GM23248 (cell line): Measurements from ENCODE around the gene IGSF22.

ENCODE experiments used
- EZH2 ChIP-seq: fragments of 200-600 bp; sonication (generic); IDR thresholded peaks from 2 replicates; pipeline ENCODE4 v1.6.1; 2018; ENCODE audit warnings: antibody characterized with exemption, mild to moderate bottlenecking; ENCODE audit not compliant: insufficient read depth, poor library complexity, severe bottlenecking
- EZH2phosphoT487 ChIP-seq: fragments of 200-600 bp; sonication (generic); IDR thresholded peaks from 2 replicates; pipeline ENCODE4 v1.6.1; 2018; ENCODE audit warnings: antibody characterized with exemption, moderate library complexity, mild to moderate bottlenecking, low read depth; ENCODE audit not compliant: insufficient read depth

- no peak for TF ChIP-seq EZH2
- TF ChIP-seq EZH2phosphoT487: no peak
Measured at GRCh38 chr11:18699269-18699596, 26.8 kb downstream of the IGSF22 start.
